ENCODE data around the gene CCDC73. TPM values are rescaled to one million over a fixed set of nuclear protein-coding genes. Genes with fewer than 3 reads are reported as not detected.

CCDC73 gene
- polyA plus RNA-seq, 1 donor (not counting 4 experiments of a cell fraction or from before 2014, with no cell fraction given): not detected

DNA sequence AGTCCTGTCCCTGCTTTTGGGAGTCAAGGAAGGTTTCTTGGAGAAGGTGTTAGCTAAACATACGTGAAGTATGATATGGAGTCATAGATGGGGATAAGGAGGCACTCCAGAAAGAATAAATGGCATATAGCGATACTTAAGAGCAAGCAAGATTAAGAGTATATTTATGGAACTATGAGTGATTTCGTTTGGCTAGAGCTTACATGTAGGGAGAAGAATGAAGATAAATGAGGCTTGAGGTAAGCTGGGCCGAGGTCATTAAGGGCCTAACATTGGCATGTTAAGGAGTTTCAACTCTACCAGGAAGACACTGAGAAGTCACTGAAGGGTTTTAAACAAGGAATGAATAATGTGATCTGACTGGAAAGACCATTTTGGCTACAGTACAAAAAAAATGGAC lies 177.6 kb downstream of the CCDC73 start:
- Histone ChIP-seq H2AFZ (ENCODE audit: control insufficient read depth, low read length) (no peak overlapping the region), H3K4me2 (ENCODE audit: control insufficient read depth, extremely low read depth, insufficient read depth, low read depth, low read length) (no peak overlapping the region), H3K9me1 (ENCODE audit: control insufficient read depth, extremely low read depth, insufficient read depth, low read length) (no peaks in the 10 kb centered on the region), H3K9me3 (ENCODE audit: control insufficient read depth, low read depth, low read length) (no peaks in the 10 kb centered on the region), H3K27ac (ENCODE audit: control insufficient read depth, insufficient read depth, low read length) (no peak overlapping the region), H3K9ac (ENCODE audit: control insufficient read depth, extremely low read depth, insufficient read depth, low read length) (no peak overlapping the region), H4K20me1 (ENCODE audit: control insufficient read depth, extremely low read depth, insufficient read depth, low read length) (no peaks in the 10 kb centered on the region), H3K27me3 (ENCODE audit: control insufficient read depth, extremely low read depth, insufficient read depth, low read length) (no peaks in the 10 kb centered on the region), H3K36me3 (ENCODE audit: control insufficient read depth in 2 of 2, extremely low read depth in 1 of 2, insufficient read depth in 2 of 2, low read length in 2 of 2) (no peaks in the 10 kb centered on the region), H3K4me1 (ENCODE audit: control insufficient read depth, extremely low read depth, insufficient read depth, low read length) (no peaks in the 10 kb centered on the region), H3K79me2 (ENCODE audit: control insufficient read depth, insufficient read depth, low read length) (no peaks in the 10 kb centered on the region), H3K4me3 (ENCODE audit: control insufficient read depth in 2 of 3, extremely low read depth in 1 of 3, insufficient read depth in 2 of 3, low read depth in 1 of 3, low read length in 3 of 3) (no peak overlapping the region)
- dilution Hi-C loops (cut with MboI; ENCODE audit: extremely low pct_ligation_motif_present, low sequenced_read_pairs): no loop called here
- FAIRE-seq: no peak
- TF ChIP-seq EZH2 (IDR thresholded peaks at IDR 0.05; ENCODE audit: low read length): no peak
- TF ChIP-seq, protein P1, sequence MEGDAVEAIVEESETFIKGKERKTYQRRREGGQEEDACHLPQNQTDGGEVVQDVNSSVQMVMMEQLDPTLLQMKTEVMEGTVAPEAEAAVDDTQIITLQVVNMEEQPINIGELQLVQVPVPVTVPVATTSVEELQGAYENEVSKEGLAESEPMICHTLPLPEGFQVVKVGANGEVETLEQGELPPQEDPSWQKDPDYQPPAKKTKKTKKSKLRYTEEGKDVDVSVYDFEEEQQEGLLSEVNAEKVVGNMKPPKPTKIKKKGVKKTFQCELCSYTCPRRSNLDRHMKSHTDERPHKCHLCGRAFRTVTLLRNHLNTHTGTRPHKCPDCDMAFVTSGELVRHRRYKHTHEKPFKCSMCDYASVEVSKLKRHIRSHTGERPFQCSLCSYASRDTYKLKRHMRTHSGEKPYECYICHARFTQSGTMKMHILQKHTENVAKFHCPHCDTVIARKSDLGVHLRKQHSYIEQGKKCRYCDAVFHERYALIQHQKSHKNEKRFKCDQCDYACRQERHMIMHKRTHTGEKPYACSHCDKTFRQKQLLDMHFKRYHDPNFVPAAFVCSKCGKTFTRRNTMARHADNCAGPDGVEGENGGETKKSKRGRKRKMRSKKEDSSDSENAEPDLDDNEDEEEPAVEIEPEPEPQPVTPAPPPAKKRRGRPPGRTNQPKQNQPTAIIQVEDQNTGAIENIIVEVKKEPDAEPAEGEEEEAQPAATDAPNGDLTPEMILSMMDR (optimal IDR thresholded peaks at IDR 0.05 in 1 of 3, IDR thresholded peaks at IDR 0.05 in 1 of 3, conservative IDR thresholded peaks at IDR 0.05 in 1 of 3; ENCODE audit: extremely low read depth in 1 of 3, insufficient read depth in 2 of 3, low read length in 3 of 3): no peak
- no peak for DNase-seq (ENCODE audit: low read depth, low spot score)

DNA sequence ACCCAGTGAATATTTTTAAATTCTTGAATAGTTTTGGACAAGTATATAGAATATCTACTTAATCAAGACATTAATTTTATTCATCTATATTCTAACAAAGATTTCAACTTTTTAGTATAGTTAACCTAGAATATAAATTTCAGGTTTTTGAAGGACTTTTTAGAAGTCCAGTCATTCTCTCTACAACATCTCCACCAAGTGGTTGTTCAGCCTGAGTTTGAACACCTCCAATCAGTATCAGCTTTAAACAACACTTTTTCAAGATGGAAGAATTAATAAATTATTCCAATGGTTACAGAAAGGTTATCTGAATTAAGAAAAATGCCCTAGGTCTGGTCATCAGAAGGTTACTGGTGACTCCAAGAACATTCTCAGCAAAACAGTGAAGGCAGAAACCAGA lies 179.0 kb downstream of the CCDC73 start:
- no peaks in the 10 kb centered on the region for H3K27me3 ChIP-seq (ENCODE audit: control insufficient read depth, extremely low read depth, insufficient read depth, low read length)
- H3K9me1 ChIP-seq (ENCODE audit: control insufficient read depth, extremely low read depth, insufficient read depth, low read length): no peaks in the 10 kb centered on the region
- H3K4me2 ChIP-seq (ENCODE audit: control insufficient read depth, extremely low read depth, insufficient read depth, low read depth, low read length): no peak overlapping the region
- dilution Hi-C loops (cut with MboI; ENCODE audit: extremely low pct_ligation_motif_present, low sequenced_read_pairs): no loop called here
- no peaks in the 10 kb centered on the region for H4K20me1 ChIP-seq (ENCODE audit: control insufficient read depth, extremely low read depth, insufficient read depth, low read length)
- no peak overlapping the region for H3K27ac ChIP-seq (ENCODE audit: control insufficient read depth, insufficient read depth, low read length)
- no peak overlapping the region for H2AFZ ChIP-seq (ENCODE audit: control insufficient read depth, low read length)
- H3K9ac ChIP-seq (ENCODE audit: control insufficient read depth, extremely low read depth, insufficient read depth, low read length): no peak overlapping the region
- H3K9me3 ChIP-seq (ENCODE audit: control insufficient read depth, low read depth, low read length): no peaks in the 10 kb centered on the region
- no peaks in the 10 kb centered on the region for H3K36me3 ChIP-seq (ENCODE audit: control insufficient read depth in 2 of 2, extremely low read depth in 1 of 2, insufficient read depth in 2 of 2, low read length in 2 of 2)
- no peak for TF ChIP-seq EZH2 (IDR thresholded peaks at IDR 0.05; ENCODE audit: low read length)
- TF ChIP-seq, protein P1 (optimal IDR thresholded peaks at IDR 0.05 in 1 of 3, IDR thresholded peaks at IDR 0.05 in 1 of 3, conservative IDR thresholded peaks at IDR 0.05 in 1 of 3; ENCODE audit: extremely low read depth in 1 of 3, insufficient read depth in 2 of 3, low read length in 3 of 3): no peak
- H3K79me2 ChIP-seq (ENCODE audit: control insufficient read depth, insufficient read depth, low read length): no peaks in the 10 kb centered on the region
- no peak for DNase-seq (ENCODE audit: low read depth, low spot score)
- no peaks in the 10 kb centered on the region for H3K4me1 ChIP-seq (ENCODE audit: control insufficient read depth, extremely low read depth, insufficient read depth, low read length)
- FAIRE-seq: no peak
- no peak overlapping the region for H3K4me3 ChIP-seq (ENCODE audit: control insufficient read depth in 2 of 3, extremely low read depth in 1 of 3, insufficient read depth in 2 of 3, low read depth in 1 of 3, low read length in 3 of 3)
